ENCODE measurements around the gene TLE4. TPM values are rescaled to one million over a fixed set of nuclear protein-coding genes. Genes with fewer than 3 reads are reported as not detected.

Gene TLE4
- total and polyA plus RNA-seq, 2 donors (not counting 1 experiment from before 2014, with no cell fraction given), result 34.7 to 57.3 TPM

DNA sequence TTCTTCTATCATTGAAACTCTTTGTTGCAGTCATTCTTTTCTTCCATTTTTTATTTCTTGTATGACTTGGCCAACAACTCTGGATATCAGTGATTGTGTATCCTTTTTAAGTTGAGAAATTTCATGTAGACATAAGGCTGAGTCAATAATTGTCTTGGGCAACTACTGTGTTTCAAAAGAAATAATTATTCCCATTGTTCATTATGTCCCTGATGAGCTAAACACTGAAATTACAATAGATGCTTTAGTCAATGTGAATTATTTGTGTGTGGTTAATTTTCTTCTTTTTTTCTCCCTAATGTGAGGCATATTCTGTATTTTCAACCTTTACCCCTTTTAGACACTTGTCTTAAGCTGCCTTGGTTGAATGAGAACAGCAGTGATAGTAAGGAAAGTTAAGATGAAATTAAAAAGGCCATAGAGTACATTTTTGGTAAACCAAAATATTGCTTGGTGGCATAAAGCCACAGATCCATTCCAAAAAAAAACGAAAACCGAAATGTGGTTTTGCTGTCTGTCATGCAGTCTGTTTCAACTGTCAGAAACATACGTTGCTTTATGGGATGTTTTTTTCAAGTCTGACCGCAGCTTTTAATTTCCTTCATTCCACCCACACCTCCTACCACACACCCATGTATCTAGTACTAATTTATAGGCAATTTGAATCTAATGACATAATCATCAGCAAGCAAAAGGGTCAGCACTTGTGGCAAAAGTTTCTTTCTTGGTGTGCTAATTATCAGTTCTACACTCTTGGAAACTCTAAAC is 21.1 kb downstream of the TLE4 start:
- H4K20me1 ChIP-seq (ENCODE audit: control insufficient read depth, insufficient read depth, low read length, poor library complexity, severe bottlenecking), result peaks cover 83% of the 10 kb centered on the region
- H3K4me3 ChIP-seq (ENCODE audit: control extremely low read depth in 1 of 5, extremely low read depth in 1 of 5, insufficient read depth in 1 of 5, low read depth in 2 of 5, low read length in 4 of 5), result no peak overlapping the region

More for the DNA sequence above, 21.1 kb downstream of the TLE4 start:
- Histone ChIP-seq H3K36me3 (replicated peaks in 1 of 2; ENCODE audit: control extremely low read depth in 1 of 2, control insufficient read depth in 1 of 2, extremely low read depth in 1 of 2, insufficient read depth in 2 of 2, low read length in 1 of 2) (peaks cover 0 to 6% of the 10 kb centered on the region in 2 experiments), H3K4me1 (ENCODE audit: control insufficient read depth in 2 of 2, insufficient read depth in 2 of 2, low read length in 2 of 2) (peaks cover 13 to 23% of the 10 kb centered on the region in 2 donors), H3K79me2 (ENCODE audit: control insufficient read depth, insufficient read depth, low read length) (peaks cover 88% of the 10 kb centered on the region), H3K9ac (ENCODE audit: low read length) (no peak overlapping the region), H3K27me3 (replicated peaks in 1 of 4; ENCODE audit: control extremely low read depth in 1 of 4, control insufficient read depth in 3 of 4, insufficient read depth in 4 of 4, low read length in 3 of 4) (no peaks in the 10 kb centered on the region), H2AFZ (ENCODE audit: insufficient read depth, low read depth, low read length, poor library complexity, severe bottlenecking) (no peak overlapping the region), H3K9me3 (ENCODE audit: control extremely low read depth in 1 of 3, control insufficient read depth in 2 of 3, insufficient read depth in 1 of 3, low read length in 2 of 3) (no peaks in the 10 kb centered on the region), H3K27ac (ENCODE audit: low read length in 2 of 2) (no peak overlapping the region), H3K4me2 (replicated peaks; ENCODE audit: low read depth, low read length, poor library complexity, severe bottlenecking) (peak overlapping the region; percentile 16)
- Mint-ChIP-seq H3K9me3 (ENCODE audit: insufficient read depth) (no peaks in the 10 kb centered on the region), H3K27me3 (no peaks in the 10 kb centered on the region), H3K27ac (no peak overlapping the region), H3K4me3 (peak overlapping the region; percentile 4), H3K4me1 (peaks cover 67% of the 10 kb centered on the region)
- ATAC-seq (ENCODE audit: low read depth) (no peak), DNase-seq (no peak)
- POLR2A ChIA-PET, result no interaction called here
- CTCF ChIA-PET, result no interaction called here
- TF ChIP-seq, protein P1, sequence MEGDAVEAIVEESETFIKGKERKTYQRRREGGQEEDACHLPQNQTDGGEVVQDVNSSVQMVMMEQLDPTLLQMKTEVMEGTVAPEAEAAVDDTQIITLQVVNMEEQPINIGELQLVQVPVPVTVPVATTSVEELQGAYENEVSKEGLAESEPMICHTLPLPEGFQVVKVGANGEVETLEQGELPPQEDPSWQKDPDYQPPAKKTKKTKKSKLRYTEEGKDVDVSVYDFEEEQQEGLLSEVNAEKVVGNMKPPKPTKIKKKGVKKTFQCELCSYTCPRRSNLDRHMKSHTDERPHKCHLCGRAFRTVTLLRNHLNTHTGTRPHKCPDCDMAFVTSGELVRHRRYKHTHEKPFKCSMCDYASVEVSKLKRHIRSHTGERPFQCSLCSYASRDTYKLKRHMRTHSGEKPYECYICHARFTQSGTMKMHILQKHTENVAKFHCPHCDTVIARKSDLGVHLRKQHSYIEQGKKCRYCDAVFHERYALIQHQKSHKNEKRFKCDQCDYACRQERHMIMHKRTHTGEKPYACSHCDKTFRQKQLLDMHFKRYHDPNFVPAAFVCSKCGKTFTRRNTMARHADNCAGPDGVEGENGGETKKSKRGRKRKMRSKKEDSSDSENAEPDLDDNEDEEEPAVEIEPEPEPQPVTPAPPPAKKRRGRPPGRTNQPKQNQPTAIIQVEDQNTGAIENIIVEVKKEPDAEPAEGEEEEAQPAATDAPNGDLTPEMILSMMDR (IDR thresholded peaks at IDR 0.05), result no peak
- no peak for TF ChIP-seq EZH2 (IDR thresholded peaks at IDR 0.05; ENCODE audit: borderline replicate concordance, insufficient read depth, low read depth, low read length, poor library complexity, severe bottlenecking)
- intact Hi-C loops (cut with micrococcal nuclease), result no loop called here
- 25% methylated on average over 2 of the region's 4 CpGs for WGBS (ENCODE audit: insufficient coverage)

Measured in B cell (primary cell).